HG02852 (cell line): ENCODE data around the gene CX3CR1.

Source experiments
- ATAC-seq: cut with Tn5 transposase; IDR thresholded peaks from one replicate; pipeline ENCODE4 v1.9.1; 2021; ENCODE audit warnings: mild to moderate bottlenecking, moderate library complexity; ENCODE audit not compliant: unreplicated experiment

Gene CX3CR1

DNA sequence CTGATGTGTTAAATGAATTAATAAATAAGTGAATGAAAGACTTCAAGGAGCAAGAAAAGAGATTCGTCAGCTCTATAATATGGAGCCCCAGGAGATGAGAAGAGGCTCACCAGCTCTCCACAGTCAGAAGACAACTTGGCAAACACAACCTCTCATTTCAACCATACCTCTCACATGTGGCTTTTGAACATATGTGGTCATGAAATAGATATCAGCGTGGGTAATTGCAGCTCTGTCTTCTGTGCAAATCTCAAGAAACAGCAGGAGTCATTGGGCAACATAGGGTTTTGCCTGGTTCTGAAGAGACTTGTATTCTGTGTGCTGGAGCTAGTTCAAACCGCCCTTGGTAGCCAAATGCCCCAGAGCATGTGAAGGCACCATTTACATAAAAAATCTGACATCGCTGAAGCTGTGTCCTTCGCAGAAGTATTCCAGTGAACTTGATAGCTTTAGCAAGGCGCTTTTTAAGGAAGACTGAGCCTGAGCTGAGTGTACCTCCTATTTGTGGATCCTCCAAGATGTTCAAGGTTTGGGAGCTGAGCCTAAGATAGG lies 8.4 kb downstream of the CX3CR1 start:
- ATAC-seq, result no peak

DNA sequence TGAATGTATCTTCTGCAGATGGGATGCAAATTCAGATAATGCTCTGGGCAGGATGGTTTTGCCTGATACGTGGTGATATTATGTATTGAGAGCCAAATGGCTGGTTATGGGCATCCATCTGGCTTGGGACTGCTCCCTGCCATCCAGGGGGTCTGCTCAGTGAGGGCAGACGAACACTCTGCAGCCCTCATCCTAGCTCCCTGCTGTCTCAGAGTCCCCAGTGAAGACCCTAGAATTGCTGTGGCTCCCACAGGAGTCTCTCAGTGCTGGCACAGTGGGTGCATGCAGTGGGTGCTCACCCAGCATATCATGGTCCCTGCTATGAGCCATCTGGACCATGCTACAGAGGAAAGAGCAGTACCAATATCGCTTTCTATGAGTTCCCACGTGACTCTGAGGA lies 10.3 kb downstream of the CX3CR1 start:
- ATAC-seq, result no peak

DNA sequence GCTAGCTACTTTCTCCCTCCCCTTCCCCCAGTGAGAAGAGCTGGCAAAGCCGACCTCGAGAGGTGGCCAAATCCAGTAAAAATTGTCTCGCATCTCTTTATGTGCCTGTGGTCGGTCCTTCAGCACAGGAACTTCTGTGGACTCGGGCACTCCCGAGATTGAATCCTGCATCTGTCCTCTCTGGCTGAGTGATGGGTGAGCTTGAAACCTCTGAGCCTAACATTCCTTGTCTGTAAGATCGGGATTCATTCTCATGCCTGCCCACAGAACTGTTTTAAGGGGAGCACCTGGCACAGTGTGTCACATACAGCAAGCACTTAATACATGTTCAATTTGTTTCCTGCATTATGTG lies 11.3 kb downstream of the CX3CR1 start:
- ATAC-seq, result no peak

DNA sequence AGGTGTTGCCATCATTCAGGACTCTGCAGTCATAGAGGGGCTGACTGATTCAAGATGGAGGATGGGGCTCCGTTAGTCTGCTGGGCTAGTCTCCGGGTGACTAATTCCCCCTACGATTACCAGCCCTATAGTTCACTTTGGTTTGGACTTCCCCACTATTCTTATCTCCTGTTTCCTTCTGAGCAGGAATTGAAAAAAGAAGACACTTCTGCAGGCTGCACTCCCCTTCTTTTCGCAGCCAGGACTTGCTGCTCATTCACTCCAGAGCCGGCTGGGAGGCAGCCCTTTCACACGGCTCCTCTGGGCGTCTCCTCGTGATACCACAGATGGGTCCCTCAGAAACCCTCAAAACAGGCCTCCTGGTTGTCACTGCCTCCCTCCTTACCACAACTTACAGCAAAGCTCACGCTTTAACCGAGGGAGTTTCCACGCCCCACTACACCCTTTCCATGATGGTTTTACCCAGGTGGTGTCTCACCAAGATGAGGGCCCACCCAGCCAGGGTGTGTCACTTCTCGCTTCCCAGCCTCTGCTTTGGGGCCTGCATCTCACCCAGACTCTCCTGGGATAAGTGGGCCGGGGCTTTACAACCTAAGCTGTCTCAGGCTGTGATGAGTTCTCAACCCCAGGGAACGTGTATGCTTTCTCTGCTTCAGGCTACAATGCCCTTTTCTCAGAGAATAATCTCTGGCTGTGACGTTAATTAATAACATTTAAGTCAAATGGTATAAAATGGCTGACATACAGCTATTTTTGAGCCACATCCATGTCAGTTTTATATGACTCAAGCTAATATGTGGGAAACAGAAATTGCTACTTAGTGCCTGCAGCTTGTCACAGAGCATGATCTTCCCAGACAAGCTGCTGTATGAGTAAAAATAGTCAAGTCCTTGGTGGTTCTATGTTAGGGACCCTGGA lies 11.9 kb downstream of the CX3CR1 start:
- peak; percentile 67 for ATAC-seq

DNA sequence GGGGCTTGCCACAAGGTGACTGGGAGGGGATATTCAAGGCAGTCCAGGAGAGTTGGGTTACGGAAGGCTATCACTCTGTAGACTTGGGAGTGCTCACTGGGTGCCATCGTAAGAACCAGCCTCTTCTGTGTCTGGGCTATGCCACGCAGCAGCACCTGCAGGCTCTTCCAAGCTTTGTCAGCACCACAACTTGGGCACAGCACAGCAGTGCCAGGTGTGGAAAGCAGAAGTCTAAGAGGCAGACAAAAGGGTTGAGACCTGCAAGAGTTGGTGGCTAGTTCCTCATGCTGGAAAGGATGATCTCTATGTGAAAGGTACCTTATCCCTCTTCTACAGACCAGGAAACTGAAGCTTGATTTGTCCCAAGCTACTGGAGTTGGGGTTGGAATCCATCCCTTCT lies 15.8 kb downstream of the CX3CR1 start:
- ATAC-seq, result no peak

DNA sequence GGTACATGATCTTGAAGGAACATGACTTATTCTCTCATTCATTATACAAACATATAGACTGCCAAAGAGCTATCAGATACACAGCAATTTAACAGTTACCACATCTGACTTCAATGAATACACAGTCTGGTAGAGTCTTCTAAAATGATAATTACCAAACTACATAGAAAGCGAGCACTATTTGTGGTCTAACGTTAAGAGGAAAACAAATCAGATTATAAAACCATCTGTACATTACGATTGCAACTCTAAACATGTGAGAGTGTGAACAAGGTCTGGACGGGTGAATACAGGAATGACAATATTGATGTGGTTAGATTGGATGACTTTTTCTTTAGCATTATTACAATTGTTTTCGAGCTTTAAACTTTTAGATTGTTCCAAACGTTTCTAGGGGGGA lies 16.3 kb downstream of the CX3CR1 start:
- ATAC-seq, result no peak

DNA sequence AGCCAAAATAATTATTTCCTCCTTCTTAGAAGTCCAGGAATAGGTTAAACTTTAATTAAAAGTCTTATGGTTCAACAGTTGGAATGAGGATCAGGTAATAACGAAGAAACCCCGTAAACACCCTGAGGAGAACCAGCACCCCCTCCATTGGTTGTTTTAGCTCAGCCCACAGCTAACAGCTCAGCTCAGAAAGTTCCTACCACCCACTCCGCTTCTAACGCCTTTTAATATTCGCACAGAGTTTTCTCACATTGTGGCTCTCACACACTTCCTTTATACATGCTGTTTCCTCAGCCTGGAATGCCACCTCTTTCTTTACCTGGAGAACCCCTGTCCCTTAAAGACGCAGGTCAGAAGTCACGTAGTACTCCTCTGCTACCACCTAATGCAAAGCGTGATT lies 17.0 kb downstream of the CX3CR1 start:
- ATAC-seq, result no peak

DNA sequence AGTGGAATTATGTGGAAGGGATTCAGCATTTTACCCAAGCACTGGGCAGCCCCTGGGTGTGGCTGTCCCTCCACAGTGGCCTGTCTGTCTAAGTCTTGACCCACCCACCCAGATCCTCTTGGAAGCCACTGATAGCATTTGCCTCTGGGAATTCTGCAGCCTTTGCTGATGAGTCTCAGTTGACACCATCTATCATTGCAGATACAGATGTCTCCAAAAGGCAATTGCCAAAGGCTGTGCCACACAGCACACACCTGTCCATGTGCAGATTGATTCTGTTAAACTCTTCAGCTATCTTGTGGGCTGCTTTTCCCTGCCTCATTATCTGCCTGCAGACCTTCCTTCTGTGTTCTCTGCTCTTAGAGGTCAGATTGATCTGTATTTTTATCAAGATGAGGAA lies 18.1 kb downstream of the CX3CR1 start:
- no peak for ATAC-seq

DNA sequence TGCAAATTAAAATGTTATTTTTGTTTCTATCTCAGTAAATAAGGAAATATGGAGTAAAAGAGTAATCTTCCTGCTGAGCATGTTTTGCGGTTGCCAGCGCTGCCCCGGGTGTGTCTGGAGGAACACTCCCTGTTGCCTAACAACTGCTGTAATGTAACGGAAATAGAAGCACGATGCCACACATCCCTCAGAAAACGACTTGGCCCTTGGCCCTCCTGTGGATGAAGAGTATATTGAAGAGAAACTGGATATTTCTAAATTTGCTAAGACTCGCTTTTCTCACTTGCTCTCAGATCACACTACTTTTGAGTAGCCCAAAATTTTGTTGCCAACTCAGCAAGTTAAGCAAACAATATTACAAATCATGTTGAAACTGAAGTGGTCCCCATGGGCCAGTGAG lies 18.9 kb downstream of the CX3CR1 start:
- ATAC-seq, result peak; percentile 49

DNA sequence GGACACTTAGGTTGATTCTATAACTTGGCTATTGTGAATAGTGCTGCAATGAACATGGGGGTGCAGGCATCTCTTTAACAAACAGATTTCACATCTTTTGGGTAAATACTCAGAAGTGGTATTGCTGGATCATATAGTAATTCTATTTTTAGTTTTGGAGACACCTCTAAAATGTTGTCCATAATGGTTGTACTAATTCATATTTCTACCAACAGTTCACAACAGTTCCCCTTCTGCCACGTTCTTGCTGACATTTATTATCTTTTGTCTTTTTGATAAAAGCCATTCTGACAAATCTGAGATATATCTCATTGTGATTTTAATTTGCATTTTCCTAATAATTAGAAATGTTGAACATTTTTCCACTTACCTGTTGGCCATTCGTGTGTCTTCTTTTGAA lies 19.5 kb downstream of the CX3CR1 start:
- no peak for ATAC-seq

DNA sequence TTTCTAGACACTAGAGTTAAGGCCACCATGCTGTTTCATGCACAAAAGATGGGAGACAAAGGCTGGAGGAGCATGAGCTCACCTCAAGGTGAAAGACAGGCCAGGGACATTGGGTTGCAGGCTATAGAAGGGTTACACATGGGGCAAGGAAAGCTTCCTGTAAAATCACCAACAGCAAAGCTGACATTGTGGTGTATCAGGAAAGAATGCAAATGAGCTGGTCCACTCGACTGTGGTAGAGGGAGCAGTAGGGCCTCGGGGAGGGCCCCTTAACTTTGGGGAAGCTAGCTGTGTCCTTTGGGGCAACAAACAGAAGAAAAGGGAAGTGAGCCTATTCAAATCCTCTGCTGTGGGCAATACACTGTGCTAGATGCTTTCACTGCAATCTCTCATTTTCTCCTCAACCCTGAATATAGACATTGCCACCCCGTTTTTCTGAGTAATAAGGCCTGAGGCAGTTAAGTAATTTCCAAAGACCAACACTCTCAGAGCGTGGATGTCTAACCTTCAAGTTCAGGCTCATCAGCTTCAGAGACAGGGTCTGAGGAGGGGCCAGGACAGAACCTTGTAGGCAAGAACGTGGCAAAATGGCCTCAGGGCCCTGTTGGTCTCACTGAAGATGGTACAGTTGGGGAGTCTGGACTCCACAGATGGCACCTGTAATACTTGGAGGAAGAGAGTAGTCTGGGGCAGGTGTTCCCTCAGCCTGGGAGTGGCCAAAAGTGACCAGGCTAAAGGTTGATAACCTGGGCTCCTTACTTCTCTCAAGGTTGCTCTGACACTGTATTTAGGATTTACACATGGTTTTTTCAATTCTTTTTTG lies 24.1 kb downstream of the CX3CR1 start:
- peak; percentile 99 for ATAC-seq

DNA sequence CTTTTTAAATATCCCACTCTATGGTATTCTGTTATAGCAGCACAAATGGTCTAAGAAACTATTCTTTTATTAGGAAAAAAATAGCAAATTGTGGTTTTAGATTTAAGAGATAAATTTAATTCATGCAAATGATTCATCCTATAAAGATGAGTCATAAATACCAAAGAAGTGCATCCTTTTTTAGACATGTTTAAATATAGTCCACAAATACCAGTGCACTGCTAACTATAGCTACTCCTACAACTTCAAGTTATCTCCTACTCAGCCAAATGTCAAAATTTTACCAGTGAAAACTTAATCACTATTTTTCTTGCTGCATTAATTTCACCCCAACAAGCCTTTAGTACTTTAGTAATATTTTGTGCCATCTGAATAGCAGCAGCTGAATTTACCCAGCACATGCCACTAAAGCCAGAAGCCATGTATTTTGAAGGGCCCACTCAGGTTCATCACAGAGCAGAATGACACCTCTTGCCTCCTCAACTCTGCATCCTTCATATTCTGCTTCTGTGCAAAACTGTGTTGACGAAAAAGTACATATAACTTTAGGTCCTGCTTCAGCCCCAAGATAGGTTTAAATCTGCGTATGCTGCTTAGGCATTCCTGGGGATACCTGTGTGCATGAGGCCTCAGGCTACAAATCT lies 24.9 kb downstream of the CX3CR1 start:
- ATAC-seq, result no peak

DNA sequence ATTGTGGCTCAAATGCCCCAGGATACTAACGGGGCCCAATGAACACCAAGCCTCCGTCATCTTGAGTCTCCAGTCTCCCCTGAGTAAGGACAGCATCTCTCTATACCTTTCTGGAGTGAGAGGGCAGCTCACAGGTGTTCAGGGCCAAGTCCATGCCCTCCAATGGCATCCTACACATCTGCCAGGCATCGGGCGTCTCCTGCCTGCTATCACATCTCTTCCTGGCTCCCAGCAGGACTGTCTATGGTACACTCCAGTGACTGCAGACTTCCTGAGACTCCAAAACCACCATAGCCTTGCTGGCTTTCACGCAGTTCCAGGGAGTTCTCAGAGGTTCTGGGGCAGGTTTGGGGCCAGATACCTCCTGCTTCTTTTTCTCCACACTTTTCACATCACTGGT lies 28.3 kb downstream of the CX3CR1 start:
- ATAC-seq, result no peak

DNA sequence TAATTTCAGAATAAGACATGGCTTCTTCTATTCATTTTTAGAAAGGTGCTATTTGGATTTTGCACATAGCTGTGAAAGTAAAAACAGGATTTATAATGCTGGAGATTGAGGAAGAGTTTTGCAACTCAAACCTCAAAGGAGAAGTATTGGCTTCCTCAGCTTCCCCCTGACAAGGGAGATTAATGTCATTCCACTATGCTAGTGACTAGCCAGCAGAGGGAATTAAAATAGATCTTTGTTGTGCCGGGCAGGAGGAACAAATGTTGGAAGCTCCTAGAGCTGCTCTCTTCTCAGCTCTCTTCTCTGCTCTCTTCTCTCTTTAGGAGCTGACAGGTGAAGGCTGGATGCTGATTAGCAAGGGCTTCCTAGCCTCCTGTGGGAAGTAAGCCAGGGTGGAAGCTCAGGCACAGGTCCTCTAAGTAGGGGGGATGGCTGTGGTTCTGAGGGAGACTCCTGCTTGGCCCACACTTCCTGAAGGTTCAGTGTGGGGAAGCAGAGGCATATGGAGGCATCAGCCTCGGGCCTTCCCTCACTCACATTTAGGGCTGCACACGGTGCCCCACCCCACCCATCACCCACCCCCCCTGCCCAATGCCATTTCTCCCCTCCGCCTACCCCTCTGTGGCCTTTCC lies 29.6 kb downstream of the CX3CR1 start:
- no peak for ATAC-seq

DNA sequence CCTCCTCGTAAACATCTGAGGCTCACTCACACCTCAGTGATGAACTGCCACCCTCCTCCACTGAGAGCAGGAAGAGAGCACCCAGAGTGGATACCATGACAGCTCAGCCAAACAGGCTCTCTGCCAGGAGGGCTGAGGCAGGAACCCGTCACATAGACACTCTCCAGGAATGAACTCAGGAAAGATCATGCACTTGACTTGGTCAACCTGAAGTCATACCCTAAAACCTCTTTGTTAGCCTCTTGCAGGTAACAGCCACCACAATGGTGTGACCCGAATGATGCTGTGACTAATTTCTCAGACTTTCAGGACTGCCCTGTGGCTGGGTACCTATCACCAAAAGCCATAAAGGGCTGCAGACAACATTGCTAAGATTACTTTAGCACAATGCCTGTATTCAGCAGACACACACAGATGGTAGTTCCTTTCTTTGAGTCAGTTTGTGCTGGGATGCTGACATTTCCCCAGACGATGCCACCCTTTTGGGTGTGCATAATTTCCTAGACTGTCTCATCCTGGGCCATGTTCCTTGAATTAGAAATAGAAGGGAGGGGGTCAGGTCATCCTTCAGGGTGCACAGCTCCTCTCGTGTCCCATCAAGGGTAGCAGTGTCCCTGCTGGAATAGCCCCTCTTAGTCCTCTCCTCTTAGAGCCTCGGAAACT lies 30.3 kb downstream of the CX3CR1 start:
- no peak for ATAC-seq

DNA sequence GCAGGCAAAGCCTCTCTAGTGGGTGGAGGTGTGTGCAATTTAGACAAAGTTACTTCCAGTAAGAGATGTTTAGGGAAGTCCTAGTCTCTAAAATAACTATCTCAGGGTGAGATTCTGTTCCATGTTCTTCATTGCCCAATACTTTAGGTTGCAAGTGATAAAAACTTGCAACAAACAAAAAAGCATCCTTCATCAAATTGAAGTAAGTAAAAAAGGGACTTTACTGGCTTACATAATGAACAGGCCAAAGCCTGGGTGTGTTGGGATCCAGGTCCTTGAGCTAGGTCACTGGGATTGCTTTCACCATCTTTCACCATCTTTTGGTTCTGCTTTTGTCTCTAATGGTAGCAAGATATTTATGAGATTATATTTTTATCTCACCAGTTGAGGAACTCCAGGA lies 38.3 kb downstream of the CX3CR1 start:
- no peak for ATAC-seq

DNA sequence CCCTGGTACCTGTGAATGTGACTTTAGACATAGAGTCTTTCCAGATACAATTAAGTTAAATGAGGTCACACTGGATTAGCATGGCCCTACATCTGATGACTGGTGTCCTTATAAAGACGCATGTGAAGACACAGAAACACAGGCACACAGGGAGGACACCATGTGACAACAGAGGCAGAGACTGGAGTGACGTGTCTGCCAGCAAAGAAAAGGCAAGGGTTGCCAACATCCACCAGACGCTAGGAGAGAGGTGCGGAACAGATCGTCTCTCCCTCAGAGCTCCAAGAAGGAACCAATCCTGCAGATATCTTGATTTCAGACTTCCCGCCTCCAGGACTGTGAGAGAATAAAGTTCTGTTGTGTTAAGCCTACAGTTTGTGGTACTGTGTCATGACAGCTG lies 42.8 kb downstream of the CX3CR1 start:
- ATAC-seq, result no peak

DNA sequence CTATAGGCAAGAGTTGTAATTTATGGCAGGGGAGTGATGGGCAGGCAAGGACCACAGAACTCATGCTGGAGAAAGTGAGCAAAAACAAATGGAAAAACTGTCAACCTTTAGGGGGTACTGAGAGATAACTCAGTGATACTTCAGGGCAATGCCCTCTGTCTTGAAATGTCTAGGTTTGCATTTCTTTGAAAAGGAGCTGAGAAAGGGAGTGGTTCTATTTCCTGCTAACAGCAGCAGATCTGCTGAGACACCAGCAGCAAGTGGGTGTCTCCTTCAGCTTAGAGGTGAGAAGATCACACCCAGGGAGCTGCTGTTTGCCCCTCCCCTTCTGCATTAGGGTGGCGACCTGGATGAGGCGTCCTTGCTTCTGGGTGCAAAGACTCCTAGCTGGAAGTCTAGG lies 45.2 kb downstream of the CX3CR1 start:
- no peak for ATAC-seq

DNA sequence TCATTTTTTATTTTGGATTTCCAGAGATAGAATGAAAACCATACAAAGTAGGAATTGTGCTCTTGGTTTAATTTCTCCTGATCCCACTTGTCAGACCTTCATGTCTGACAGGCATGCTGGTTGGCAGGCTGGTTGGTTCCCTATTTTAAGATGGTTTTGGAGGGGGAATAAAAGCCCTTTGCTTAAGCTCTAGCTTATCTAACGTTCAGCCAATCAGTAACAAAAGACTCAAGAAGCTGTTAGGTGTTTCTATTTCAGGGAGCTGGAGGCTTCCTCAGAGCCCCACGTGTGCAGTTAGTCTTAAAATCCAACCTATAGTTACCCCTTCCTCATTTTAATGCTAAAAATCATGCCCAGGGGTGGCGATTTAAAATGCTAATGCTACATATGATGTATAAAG lies 47.0 kb downstream of the CX3CR1 start:
- no peak for ATAC-seq

DNA sequence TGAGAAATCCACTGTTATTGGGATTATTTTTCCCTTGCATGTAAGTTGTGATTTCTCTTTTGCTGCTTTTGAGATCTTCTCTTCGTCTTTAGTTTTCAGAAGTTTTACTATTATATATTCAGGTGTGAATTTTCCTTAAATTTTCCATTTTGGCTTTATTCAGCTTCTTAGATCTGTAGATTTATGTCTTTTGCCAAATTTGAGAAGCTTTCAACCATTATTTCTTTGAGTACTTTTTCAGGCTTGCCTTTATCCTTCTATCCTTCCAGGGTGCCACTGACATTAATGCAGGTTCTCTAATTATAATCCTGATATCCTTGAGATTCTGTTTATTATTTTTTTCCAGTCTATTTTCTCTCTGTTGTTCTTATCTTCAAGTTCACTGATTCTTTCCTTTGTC lies 49.4 kb downstream of the CX3CR1 start:
- ATAC-seq, result no peak
